Astrocyte (in vitro differentiated cells and primary cell): ENCODE data around the gene PFKFB4. TPM values are rescaled to one million over a fixed set of nuclear protein-coding genes. Genes with fewer than 3 reads are reported as not detected.

Experiments
- DNase-seq: peaks from one replicate; pipeline ENCODE4 v3.0.0-alpha.2; 2010; ENCODE audit warnings: low read depth
- FAIRE-seq: peaks from 2 replicates; lab custom pipeline; 2011; peaks lifted over from hg19 to GRCh38; lab: Jason Lieb, UNC
- H2AFZ ChIP-seq: 2 replicates; pipeline ENCODE4 v1.6.0; 2012; ENCODE audit warnings: low read depth, low read length, inconsistent platforms
- H3K27ac ChIP-seq: 2 replicates; pipeline ENCODE4 v1.5.1; 2011; ENCODE audit warnings: low read depth, low read length, inconsistent platforms
- H3K27me3 ChIP-seq: 2 replicates; pipeline ENCODE4 v1.6.0; 2011; ENCODE audit warnings: low read length, inconsistent platforms; ENCODE audit not compliant: insufficient read depth
- H3K36me3 ChIP-seq: 2 replicates; pipeline ENCODE4 v1.5.1; 2011; ENCODE audit warnings: low read length, inconsistent platforms; ENCODE audit not compliant: insufficient read depth
- H3K4me1 ChIP-seq: 2 replicates; pipeline ENCODE4 v1.5.1; 2011; ENCODE audit warnings: low read length, inconsistent platforms; ENCODE audit not compliant: insufficient read depth
- H3K4me2 ChIP-seq: 2 replicates; pipeline ENCODE4 v1.6.0; 2012; ENCODE audit warnings: low read length, inconsistent platforms
- H3K4me3 ChIP-seq: 2 replicates; pipeline ENCODE4 v1.5.1; 2011; ENCODE audit warnings: low read depth, mild to moderate bottlenecking, low read length, inconsistent platforms; ENCODE audit not compliant: insufficient read depth
- H3K79me2 ChIP-seq: 2 replicates; pipeline ENCODE4 v1.6.0; 2012; ENCODE audit warnings: mild to moderate bottlenecking, low read length, inconsistent platforms; ENCODE audit not compliant: insufficient read depth
- H3K9ac ChIP-seq: 2 replicates; pipeline ENCODE4 v1.6.0; 2012; ENCODE audit warnings: mild to moderate bottlenecking, low read length, inconsistent platforms
- H3K9me3 ChIP-seq: 2 replicates; pipeline ENCODE4 v1.5.1; 2012; ENCODE audit warnings: low read depth, mild to moderate bottlenecking, low read length, inconsistent platforms; ENCODE audit not compliant: insufficient read depth
- H4K20me1 ChIP-seq: 2 replicates; pipeline ENCODE4 v1.6.0; 2012; ENCODE audit warnings: low read length, inconsistent platforms; ENCODE audit not compliant: insufficient read depth
- H3K27ac Mint-ChIP-seq: one replicate; pipeline ENCODE4 v1.8.0; 2021; ENCODE audit warnings: mild to moderate bottlenecking, mixed read lengths; ENCODE audit not compliant: unreplicated experiment
- H3K27me3 Mint-ChIP-seq: one replicate; pipeline ENCODE4 v1.8.0; 2021; ENCODE audit warnings: low read depth, mixed read lengths; ENCODE audit not compliant: unreplicated experiment
- H3K36me3 Mint-ChIP-seq: one replicate; pipeline ENCODE4 v1.8.0; 2021; ENCODE audit warnings: low read depth, mixed read lengths; ENCODE audit not compliant: unreplicated experiment
- H3K4me1 Mint-ChIP-seq: one replicate; pipeline ENCODE4 v1.8.0; 2021; ENCODE audit warnings: low read depth, mixed read lengths; ENCODE audit not compliant: unreplicated experiment
- H3K4me3 Mint-ChIP-seq: one replicate; pipeline ENCODE4 v1.8.0; 2021; ENCODE audit warnings: mild to moderate bottlenecking, moderate library complexity, mixed read lengths; ENCODE audit not compliant: unreplicated experiment
- H3K9me3 Mint-ChIP-seq: one replicate; pipeline ENCODE4 v1.8.0; 2021; ENCODE audit warnings: mild to moderate bottlenecking, mixed read lengths; ENCODE audit not compliant: unreplicated experiment
- CTCF ChIP-seq: IDR thresholded peaks from 2 replicates; pipeline ENCODE4 v1.5.1; 2011; ENCODE audit warnings: low read depth, mild to moderate bottlenecking, inconsistent platforms, low read length, moderate library complexity; ENCODE audit not compliant: insufficient read depth
- EZH2 ChIP-seq: IDR thresholded peaks from 2 replicates; pipeline ENCODE4 v1.6.1; 2012; ENCODE audit warnings: mild to moderate bottlenecking, low read length, inconsistent platforms; ENCODE audit not compliant: insufficient read depth
- total RNA-seq: library from RNA; stranded (reverse); gene quantifications from 2 replicates; pipeline ENCODE4 v1.2.1, GENCODE V29; 2021

Gene PFKFB4
- total RNA-seq, 1 donor from 2014 or later = 27.8 TPM

GRCh38 chr3:48543271-48543866, 13.2 kb downstream of the PFKFB4 start:
- Histone ChIP-seq H3K4me2 (no peak overlapping the region), H3K9ac (no peak overlapping the region)
- H3K36me3 Mint-ChIP-seq = peaks cover 36% of the 10 kb centered on the region

GRCh38 chr3:48538451-48538850, 18.2 kb downstream of the PFKFB4 start:
- no peaks in the 10 kb centered on the region for H3K4me1 ChIP-seq
- Mint-ChIP-seq H3K27me3 (no peaks in the 10 kb centered on the region), H3K27ac (no peak overlapping the region), H3K9me3 (no peaks in the 10 kb centered on the region), H3K4me1 (no peaks in the 10 kb centered on the region), H3K36me3 (peaks cover 51% of the 10 kb centered on the region), H3K4me3 (no peak overlapping the region)
- H3K27ac ChIP-seq = no peak overlapping the region
- no peak overlapping the region for H3K4me3 ChIP-seq
- H3K27me3 ChIP-seq = no peaks in the 10 kb centered on the region
- no peaks in the 10 kb centered on the region for H4K20me1 ChIP-seq
- H3K79me2 ChIP-seq = no peaks in the 10 kb centered on the region
- H2AFZ ChIP-seq = no peak overlapping the region
- H3K4me2 ChIP-seq = no peak overlapping the region
- FAIRE-seq (no peak), DNase-seq (no peak)
- no peak overlapping the region for H3K9ac ChIP-seq
- no peaks in the 10 kb centered on the region for H3K9me3 ChIP-seq
- peaks cover 13% of the 10 kb centered on the region for H3K36me3 ChIP-seq
- TF ChIP-seq EZH2 (no peak), CTCF (no peak)

More at GRCh38 chr3:48543271-48543866, 13.2 kb downstream of the PFKFB4 start:
- Histone ChIP-seq H3K9me3 (no peaks in the 10 kb centered on the region), H3K27ac (no peak overlapping the region), H3K27me3 (no peaks in the 10 kb centered on the region), H3K4me3 (no peak overlapping the region), H3K4me1 (no peaks in the 10 kb centered on the region), H3K36me3 (peaks cover 12% of the 10 kb centered on the region), H2AFZ (no peak overlapping the region), H3K79me2 (no peaks in the 10 kb centered on the region), H4K20me1 (no peaks in the 10 kb centered on the region)
- no peak for FAIRE-seq
- no peak overlapping the region for H3K4me3 Mint-ChIP-seq
- no peak for DNase-seq
- no peak overlapping the region for H3K27ac Mint-ChIP-seq
- H3K9me3 Mint-ChIP-seq = no peaks in the 10 kb centered on the region
- H3K4me1 Mint-ChIP-seq = no peaks in the 10 kb centered on the region
- H3K27me3 Mint-ChIP-seq = no peaks in the 10 kb centered on the region
- TF ChIP-seq EZH2 (no peak), CTCF (no peak)

- no peaks in the 10 kb centered on the region for H3K4me1 ChIP-seq
- no peaks in the 10 kb centered on the region for H3K9me3 ChIP-seq
- no peaks in the 10 kb centered on the region for H3K4me1 Mint-ChIP-seq
- H3K9ac ChIP-seq = no peak overlapping the region
- H3K79me2 ChIP-seq = no peaks in the 10 kb centered on the region
- no peaks in the 10 kb centered on the region for H3K27me3 Mint-ChIP-seq
- H4K20me1 ChIP-seq = no peaks in the 10 kb centered on the region
- DNase-seq = no peak
- no peak overlapping the region for H3K4me3 ChIP-seq
- H3K4me2 ChIP-seq = no peak overlapping the region
- no peak overlapping the region for H2AFZ ChIP-seq
- H3K27ac ChIP-seq = no peak overlapping the region
- no peaks in the 10 kb centered on the region for H3K9me3 Mint-ChIP-seq
- H3K4me3 Mint-ChIP-seq = no peak overlapping the region
- H3K36me3 Mint-ChIP-seq = peaks cover 45% of the 10 kb centered on the region
- no peak for FAIRE-seq
- TF ChIP-seq CTCF (no peak), EZH2 (no peak)
- no peaks in the 10 kb centered on the region for H3K27me3 ChIP-seq
- peaks cover 13% of the 10 kb centered on the region for H3K36me3 ChIP-seq
- H3K27ac Mint-ChIP-seq = no peak overlapping the region
These were observed 19.8 kb downstream of the PFKFB4 start for GRCh38 chr3:48536785-48537184.
